ENCODE data around the gene HES4. TPM values are rescaled to one million over a fixed set of nuclear protein-coding genes. Genes with fewer than 3 reads are reported as not detected.

Gene HES4, protein sequence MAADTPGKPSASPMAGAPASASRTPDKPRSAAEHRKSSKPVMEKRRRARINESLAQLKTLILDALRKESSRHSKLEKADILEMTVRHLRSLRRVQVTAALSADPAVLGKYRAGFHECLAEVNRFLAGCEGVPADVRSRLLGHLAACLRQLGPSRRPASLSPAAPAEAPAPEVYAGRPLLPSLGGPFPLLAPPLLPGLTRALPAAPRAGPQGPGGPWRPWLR
- 15.3 and 15.9 TPM in 2 replicates for total RNA-seq (2014; rRNA removed; shearing (Covaris generic))

DNA sequence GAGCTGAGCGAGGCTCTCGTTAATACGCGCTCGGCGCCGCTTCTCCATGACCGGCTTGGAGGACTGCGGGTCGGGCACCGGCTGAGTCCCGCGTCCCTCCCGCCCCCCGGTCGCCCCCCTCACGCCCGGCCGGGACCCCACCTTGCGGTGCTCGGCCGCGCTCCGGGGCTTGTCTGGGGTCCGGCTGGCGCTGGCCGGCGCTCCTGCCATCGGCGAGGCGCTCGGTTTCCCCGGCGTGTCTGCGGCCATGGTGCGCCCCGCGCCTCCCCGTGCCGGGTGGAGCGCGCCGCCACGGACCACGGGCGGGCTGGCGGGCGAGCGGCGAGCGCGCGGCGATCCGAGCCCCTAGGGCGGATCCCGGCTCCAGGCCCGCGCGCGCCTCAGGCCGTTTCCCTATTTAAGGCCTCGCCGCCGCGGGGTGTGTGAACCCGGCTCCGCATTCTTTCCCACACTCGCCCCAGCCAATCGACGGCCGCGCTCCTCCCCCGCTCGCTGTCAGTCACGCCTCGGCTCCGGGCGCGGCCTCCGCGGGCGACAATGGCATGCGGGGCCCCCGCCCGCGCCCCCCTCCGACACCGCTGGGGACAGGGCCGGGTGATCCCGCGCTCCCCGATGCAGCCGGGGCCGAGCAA, at the start of gene HES4:
Gene HES4, minus strand, starts transcription at position 373 of the 632 bp plus-strand sequence. Its CDS starts 124 bp downstream, at position 249.
- peaks cover 10% of the 10 kb centered on the region for H3K4me1 ChIP-seq
- DNase-seq, result peak; percentile 95

DNA sequence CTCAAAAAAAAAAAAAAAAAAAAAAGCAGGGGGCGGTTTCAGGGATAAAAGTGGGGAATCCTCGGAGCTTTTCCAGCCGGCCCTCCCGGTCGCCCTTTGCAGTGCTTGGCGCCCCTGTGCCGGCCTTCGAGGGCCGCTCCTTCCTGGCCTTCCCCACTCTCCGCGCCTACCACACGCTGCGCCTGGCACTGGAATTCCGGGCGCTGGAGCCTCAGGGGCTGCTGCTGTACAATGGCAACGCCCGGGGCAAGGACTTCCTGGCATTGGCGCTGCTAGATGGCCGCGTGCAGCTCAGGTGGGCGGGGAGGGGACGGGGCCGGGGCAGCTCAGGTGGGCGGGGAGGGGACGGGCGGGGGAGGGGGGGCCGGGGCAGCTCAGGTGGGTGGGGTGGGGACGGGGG, 48.9 kb upstream of the HES4 start:
- no peak overlapping the region for H3K27ac ChIP-seq
- H3K4me3 ChIP-seq, result no peak overlapping the region
- no peak for DNase-seq
- H3K36me3 ChIP-seq, result peaks cover 3% of the 10 kb centered on the region; the same call in 1 of the 2 replicates
- H3K27me3 ChIP-seq, result no peaks in the 10 kb centered on the region
- no peaks in the 10 kb centered on the region for H3K4me1 ChIP-seq
- no peaks in the 10 kb centered on the region for H3K9me3 ChIP-seq (replicated peaks)

More for the DNA sequence above, at the start of gene HES4:
- H3K4me3 ChIP-seq, result peak within 1 kb of the TSS; percentile 70
- no peaks in the 10 kb centered on the region for H3K27me3 ChIP-seq
- peak within 1 kb of the TSS; percentile 94 for H3K27ac ChIP-seq
- no peaks in the 10 kb centered on the region for H3K36me3 ChIP-seq
- no peaks in the 10 kb centered on the region for H3K9me3 ChIP-seq (replicated peaks)

DNA sequence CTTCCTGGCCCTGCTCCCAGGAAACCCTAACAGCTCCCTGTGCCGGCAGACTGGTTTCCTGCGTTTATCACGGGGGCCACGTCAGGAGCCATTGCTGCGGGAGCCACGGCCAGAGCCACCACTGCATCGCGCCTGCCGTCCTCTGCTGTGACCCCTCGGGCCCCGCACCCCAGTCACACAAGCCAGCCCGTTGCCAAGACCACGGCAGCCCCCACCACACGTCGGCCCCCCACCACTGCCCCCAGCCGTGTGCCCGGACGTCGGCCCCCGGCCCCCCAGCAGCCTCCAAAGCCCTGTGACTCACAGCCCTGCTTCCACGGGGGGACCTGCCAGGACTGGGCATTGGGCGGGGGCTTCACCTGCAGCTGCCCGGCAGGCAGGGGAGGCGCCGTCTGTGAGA, 48.1 kb upstream of the HES4 start:
- Histone ChIP-seq H3K27ac (no peak overlapping the region), H3K9me3 (replicated peaks) (no peaks in the 10 kb centered on the region), H3K27me3 (no peaks in the 10 kb centered on the region), H3K36me3 (peaks cover 3% of the 10 kb centered on the region; the same call in 1 of the 2 replicates), H3K4me1 (no peaks in the 10 kb centered on the region), H3K4me3 (no peak overlapping the region)
- no peak for DNase-seq

DNA sequence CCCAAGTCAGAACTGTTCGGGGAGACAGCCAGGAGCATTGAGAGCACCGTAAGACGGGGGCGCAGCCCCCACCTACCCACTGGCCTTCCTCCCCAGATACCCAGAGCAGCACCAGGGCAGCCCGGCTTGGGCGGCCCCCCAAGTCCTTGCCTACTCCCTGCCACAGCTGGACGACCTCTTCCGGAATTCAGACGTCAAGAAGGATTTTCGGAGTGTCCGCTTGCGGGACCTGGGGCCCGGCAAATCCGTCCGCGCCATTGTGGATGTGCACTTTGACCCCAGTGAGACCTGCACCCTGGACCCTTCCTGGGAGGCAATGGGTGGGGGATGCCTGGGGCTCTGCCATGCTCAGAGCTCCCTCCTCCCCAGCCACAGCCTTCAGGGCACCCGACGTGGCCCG, 47.5 kb upstream of the HES4 start:
- Histone ChIP-seq H3K4me3 (no peak overlapping the region), H3K9me3 (replicated peaks) (no peaks in the 10 kb centered on the region), H3K4me1 (no peaks in the 10 kb centered on the region), H3K27ac (no peak overlapping the region), H3K27me3 (no peaks in the 10 kb centered on the region), H3K36me3 (peaks cover 3% of the 10 kb centered on the region; the same call in 1 of the 2 replicates)
- no peak for DNase-seq

DNA sequence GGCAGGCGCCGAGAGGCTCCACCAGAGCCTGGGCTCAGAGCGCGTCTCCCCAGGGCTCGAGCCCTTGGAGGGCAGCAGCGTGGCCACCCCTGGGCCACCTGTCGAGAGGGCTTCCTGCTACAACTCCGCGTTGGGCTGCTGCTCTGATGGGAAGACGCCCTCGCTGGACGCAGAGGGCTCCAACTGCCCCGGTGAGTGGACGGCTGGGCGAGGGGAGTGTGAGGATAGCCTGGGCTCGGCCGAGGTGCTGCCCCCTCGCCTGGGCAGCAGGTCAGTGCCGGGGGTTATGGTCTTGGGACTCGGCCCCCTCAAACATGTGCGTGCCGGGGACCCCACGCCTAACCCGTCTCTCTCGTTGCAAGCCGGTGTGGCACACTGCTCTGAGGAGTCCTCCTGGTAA, 46.9 kb upstream of the HES4 start:
- no peaks in the 10 kb centered on the region for H3K9me3 ChIP-seq (replicated peaks)

DNA sequence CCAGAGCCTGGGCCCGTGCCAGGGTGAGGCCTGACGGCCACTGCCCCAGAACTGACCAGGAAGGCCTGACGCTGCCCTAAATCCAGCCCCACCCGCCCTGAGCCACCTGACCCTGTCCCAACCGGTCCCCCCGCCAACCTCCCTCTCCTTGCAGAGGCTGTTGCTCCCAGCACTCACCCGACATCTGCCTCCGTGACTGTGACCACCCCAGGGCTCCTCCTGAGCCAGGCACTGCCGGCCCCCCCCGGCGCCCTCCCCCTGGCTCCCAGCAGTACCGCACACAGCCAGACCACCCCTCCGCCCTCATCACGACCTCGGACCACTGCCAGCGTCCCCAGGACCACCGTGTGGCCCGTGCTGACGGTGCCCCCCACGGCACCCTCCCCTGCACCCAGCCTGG, 46.3 kb upstream of the HES4 start:
- H3K27ac ChIP-seq, result no peak overlapping the region
- no peak for DNase-seq
- H3K4me1 ChIP-seq, result no peaks in the 10 kb centered on the region
- no peaks in the 10 kb centered on the region for H3K9me3 ChIP-seq (replicated peaks)
- H3K36me3 ChIP-seq, result peaks cover 3% of the 10 kb centered on the region; the same call in 1 of the 2 replicates
- H3K27me3 ChIP-seq, result no peaks in the 10 kb centered on the region
- no peak overlapping the region for H3K4me3 ChIP-seq

More for the DNA sequence above, 46.9 kb upstream of the HES4 start:
- H3K4me3 ChIP-seq, result no peak overlapping the region
- H3K27me3 ChIP-seq, result no peaks in the 10 kb centered on the region
- H3K27ac ChIP-seq, result no peak overlapping the region
- DNase-seq, result no peak
- H3K36me3 ChIP-seq, result peaks cover 3% of the 10 kb centered on the region; the same call in 1 of the 2 replicates
- no peaks in the 10 kb centered on the region for H3K4me1 ChIP-seq

DNA sequence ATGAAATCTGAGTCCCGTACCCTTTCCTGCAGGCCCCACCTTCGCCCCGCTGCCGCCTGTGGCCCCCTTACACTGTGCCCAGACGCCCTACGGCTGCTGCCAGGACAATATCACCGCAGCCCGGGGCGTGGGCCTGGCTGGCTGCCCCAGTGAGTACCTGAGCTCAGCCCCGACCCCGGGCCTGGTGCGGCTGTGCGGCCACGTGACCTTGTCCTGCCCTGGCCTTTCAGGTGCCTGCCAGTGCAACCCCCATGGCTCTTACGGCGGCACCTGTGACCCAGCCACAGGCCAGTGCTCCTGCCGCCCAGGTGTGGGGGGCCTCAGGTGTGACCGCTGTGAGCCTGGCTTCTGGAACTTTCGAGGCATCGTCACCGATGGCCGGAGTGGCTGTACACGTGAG, 45.2 kb upstream of the HES4 start:
- Histone ChIP-seq H3K36me3 (peaks cover 3% of the 10 kb centered on the region; the same call in 1 of the 2 replicates), H3K27ac (no peak overlapping the region)

DNA sequence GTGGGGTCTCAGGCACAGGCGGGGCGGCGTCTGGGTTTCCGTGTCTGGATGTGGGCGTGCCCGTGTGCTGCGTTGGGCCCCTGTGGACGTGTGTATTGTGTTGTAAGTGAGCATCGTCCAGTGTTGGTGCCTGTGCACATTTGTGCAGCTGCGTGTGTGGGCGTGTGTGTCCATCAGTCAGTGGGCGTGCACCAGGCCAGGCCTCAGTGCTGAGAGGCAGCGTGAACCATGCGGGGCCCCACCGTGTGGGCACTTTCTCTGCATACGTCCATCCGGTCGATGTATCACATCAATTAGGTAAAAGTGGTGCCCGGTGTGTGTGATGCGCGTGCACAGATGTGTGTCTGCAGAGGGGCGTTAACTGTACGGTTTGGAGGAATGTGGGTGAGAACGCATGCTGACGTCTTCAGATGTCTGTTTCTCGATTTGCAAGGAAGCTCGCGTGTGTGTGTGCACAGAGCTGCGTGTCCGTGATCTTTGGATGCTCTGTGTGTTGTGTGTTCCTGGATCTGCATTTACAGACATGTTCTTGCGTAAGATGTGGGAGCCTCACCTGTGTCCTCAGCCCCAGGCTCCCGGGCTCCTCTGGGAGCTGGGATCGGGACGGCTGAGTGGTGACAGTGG, 44.7 kb upstream of the HES4 start:
- Histone ChIP-seq H3K4me3 (no peak overlapping the region), H3K27me3 (no peaks in the 10 kb centered on the region), H3K36me3 (peaks cover 3% of the 10 kb centered on the region; the same call in 1 of the 2 replicates), H3K9me3 (replicated peaks) (no peaks in the 10 kb centered on the region), H3K27ac (no peak overlapping the region), H3K4me1 (no peaks in the 10 kb centered on the region)
- DNase-seq, result no peak

More for the DNA sequence above, 45.2 kb upstream of the HES4 start:
- H3K9me3 ChIP-seq (replicated peaks), result no peaks in the 10 kb centered on the region
- no peak overlapping the region for H3K4me3 ChIP-seq
- no peak for DNase-seq
- no peaks in the 10 kb centered on the region for H3K27me3 ChIP-seq
- no peaks in the 10 kb centered on the region for H3K4me1 ChIP-seq

DNA sequence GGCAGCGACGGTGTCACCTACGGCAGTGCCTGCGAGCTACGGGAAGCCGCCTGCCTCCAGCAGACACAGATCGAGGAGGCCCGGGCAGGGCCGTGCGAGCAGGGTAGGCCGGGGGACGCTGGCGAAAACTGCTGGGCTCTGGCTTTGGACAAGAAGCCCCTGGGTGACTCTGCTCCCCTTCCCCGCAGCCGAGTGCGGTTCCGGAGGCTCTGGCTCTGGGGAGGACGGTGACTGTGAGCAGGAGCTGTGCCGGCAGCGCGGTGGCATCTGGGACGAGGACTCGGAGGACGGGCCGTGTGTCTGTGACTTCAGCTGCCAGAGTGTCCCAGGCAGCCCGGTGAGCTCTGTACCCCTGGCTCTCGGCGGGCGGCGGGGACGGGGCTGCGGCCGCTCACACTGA, 44.0 kb upstream of the HES4 start:
- no peak overlapping the region for H3K4me3 ChIP-seq
- no peak overlapping the region for H3K27ac ChIP-seq
- no peaks in the 10 kb centered on the region for H3K27me3 ChIP-seq
- peaks cover 3% of the 10 kb centered on the region; the same call in 1 of the 2 replicates for H3K36me3 ChIP-seq
- DNase-seq, result no peak
- no peaks in the 10 kb centered on the region for H3K4me1 ChIP-seq
- H3K9me3 ChIP-seq (replicated peaks), result no peaks in the 10 kb centered on the region

DNA sequence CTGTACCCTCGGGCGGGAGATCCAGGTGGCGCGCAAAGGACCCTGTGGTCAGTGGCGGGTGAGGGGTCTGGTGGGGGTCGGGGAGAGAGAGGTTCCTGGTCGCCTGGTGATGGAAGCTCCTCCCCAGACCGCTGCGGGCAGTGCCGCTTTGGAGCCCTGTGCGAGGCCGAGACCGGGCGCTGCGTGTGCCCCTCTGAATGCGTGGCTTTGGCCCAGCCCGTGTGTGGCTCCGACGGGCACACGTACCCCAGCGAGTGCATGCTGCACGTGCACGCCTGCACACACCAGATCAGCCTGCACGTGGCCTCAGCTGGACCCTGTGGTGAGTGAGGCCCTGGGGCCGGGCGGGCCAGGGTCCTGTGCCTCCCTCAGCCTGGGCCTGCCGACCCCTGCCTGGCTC, 43.5 kb upstream of the HES4 start:
- H3K36me3 ChIP-seq, result peaks cover 3% of the 10 kb centered on the region; the same call in 1 of the 2 replicates
- H3K9me3 ChIP-seq (replicated peaks), result no peaks in the 10 kb centered on the region
- no peak overlapping the region for H3K27ac ChIP-seq
- no peak overlapping the region for H3K4me3 ChIP-seq
- DNase-seq, result no peak
- H3K27me3 ChIP-seq, result no peaks in the 10 kb centered on the region
- no peaks in the 10 kb centered on the region for H3K4me1 ChIP-seq

DNA sequence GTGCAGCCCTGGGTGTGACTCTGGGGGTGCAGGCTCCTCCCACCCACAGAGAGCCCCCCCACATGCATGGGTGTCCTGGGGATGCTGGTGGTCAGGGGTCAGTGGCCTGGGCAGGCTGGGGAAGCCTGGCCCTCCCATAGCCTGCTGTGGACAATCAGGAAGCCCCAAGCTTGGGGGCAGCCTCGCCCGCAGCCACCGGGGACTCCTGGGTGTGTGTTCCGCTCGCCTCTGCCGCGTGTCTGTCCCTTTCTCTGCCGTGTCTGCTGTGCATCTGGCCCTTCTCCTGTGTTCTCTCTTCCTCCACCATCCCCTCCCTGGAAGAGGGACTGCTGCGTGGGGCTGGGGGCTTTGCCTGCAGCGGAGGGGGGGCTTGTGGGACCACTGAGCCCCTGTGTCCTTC, 42.9 kb upstream of the HES4 start:
- H3K4me3 ChIP-seq, result no peak overlapping the region
- DNase-seq, result no peak
- H3K36me3 ChIP-seq, result peaks cover 3% of the 10 kb centered on the region; the same call in 1 of the 2 replicates
- H3K9me3 ChIP-seq (replicated peaks), result no peaks in the 10 kb centered on the region
- H3K27ac ChIP-seq, result no peak overlapping the region
- no peaks in the 10 kb centered on the region for H3K27me3 ChIP-seq
- H3K4me1 ChIP-seq, result no peaks in the 10 kb centered on the region

DNA sequence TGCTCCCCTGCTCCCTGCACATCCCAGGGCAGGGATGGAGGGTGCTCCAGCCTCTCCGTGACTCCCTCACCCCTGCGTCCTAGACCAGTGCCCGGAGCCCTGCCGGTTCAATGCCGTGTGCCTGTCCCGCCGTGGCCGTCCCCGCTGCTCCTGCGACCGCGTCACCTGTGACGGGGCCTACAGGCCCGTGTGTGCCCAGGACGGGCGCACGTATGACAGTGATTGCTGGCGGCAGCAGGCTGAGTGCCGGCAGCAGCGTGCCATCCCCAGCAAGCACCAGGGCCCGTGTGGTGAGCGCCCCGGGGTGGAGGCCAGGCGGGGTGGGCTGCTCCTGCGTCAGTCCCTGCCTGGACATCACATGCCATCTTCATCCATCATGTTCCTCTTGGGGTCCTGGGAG, 42.0 kb upstream of the HES4 start:
- H3K36me3 ChIP-seq, result no peaks in the 10 kb centered on the region; the same call in 1 of the 2 replicates
- no peak for DNase-seq

DNA sequence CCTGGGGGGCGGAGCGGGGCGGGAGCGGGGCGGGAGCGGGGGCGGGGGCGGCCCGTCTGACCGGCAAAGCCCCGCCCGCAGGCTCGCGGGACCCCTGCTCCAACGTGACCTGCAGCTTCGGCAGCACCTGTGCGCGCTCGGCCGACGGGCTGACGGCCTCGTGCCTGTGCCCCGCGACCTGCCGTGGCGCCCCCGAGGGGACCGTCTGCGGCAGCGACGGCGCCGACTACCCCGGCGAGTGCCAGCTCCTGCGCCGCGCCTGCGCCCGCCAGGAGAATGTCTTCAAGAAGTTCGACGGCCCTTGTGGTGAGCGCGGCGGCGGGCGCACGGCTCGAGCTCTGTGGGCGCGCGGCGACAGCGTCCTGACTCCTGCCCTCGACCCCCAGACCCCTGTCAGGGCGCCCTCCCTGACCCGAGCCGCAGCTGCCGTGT, 41.2 kb upstream of the HES4 start:
- H3K27ac ChIP-seq, result no peak overlapping the region
- no peaks in the 10 kb centered on the region for H3K4me1 ChIP-seq
- H3K9me3 ChIP-seq (replicated peaks), result no peaks in the 10 kb centered on the region
- H3K27me3 ChIP-seq, result no peaks in the 10 kb centered on the region
- H3K36me3 ChIP-seq, result no peaks in the 10 kb centered on the region
- DNase-seq, result no peak
- H3K4me3 ChIP-seq, result no peak overlapping the region

More for the DNA sequence above, 42.0 kb upstream of the HES4 start:
- Histone ChIP-seq H3K9me3 (replicated peaks) (no peaks in the 10 kb centered on the region), H3K4me1 (no peaks in the 10 kb centered on the region), H3K27ac (no peak overlapping the region), H3K27me3 (no peaks in the 10 kb centered on the region), H3K4me3 (no peak overlapping the region)

DNA sequence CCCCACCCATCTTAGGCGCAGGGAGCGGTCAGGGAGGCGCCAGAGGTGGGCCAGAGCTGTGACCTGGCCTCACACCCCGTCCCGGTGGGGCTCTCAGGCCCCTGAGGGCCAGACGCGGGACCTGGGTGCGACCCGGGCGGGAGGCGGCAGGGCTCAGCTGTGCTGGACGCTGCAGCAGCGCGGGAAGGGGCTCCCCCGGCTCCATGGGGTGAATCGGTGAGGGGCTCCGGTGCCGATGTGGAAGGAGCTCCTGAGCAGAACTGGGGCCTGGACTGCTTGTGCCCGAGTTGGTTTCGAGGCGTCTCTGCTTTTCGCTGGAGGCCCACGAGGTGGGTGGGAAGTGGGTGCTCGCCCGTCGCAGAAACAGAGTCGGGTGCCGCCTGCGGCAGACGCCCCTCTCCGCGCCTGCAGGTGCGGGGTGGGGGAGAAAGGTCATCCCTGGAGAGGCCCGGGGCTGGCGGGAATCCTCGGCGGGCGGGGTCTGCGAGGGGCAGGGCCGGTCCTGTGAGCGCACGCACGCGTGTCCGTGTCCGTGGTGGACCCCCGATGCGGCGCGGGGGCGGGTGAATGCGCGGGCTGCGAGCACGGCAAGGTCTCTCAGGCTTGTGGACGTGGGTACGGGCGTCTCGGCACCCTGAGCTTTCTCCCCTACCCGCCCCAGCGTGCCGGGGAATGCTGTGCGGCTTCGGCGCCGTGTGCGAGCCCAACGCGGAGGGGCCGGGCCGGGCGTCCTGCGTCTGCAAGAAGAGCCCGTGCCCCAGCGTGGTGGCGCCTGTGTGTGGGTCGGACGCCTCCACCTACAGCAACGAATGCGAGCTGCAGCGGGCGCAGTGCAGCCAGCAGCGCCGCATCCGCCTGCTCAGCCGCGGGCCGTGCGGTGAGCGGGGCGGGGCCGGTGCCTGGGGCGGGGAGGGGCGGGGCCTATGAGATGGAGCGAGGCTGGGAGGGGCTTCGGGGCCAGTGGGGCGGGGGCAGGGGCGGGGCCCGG, 40.4 kb upstream of the HES4 start:
- H3K36me3 ChIP-seq, result no peaks in the 10 kb centered on the region
- H3K9me3 ChIP-seq (replicated peaks), result no peaks in the 10 kb centered on the region
- no peak overlapping the region for H3K27ac ChIP-seq
- no peaks in the 10 kb centered on the region for H3K4me1 ChIP-seq
- DNase-seq, result no peak
- no peaks in the 10 kb centered on the region for H3K27me3 ChIP-seq
- no peak overlapping the region for H3K4me3 ChIP-seq

Data from SJCRH30 (cell line).